Esophagus squamous epithelium (tissue), 5 donors: ENCODE data around the gene ZBTB8B. TPM values are rescaled to one million over a fixed set of nuclear protein-coding genes. Genes with fewer than 3 reads are reported as not detected.
"Not testable (repeated sequence)": the region's sequence is repeated elsewhere in the genome, so short reads cannot be mapped to it uniquely, and the experiment has no call there.

Source experiments
- DNase-seq: peaks from one replicate; lab custom pipeline; 2025; lab: John Stamatoyannopoulos, UW
- H3K27ac ChIP-seq, 4 donors: fragments of 200-600 bp; sonication (generic); one replicate each; pipeline ENCODE4 v1.5.1; 2016 to 2019; ENCODE audit warnings: mild to moderate bottlenecking in 1 of 4
- H3K27me3 ChIP-seq, 4 donors: fragments of 200-600 bp; sonication (generic); 1 replicate in 3 of 4; 2 replicates in 1 of 4; pipeline versions ENCODE4 v1.5.1 to v1.6.0; 2017 to 2021; ENCODE audit warnings: antibody characterized with exemption in 1 of 4
- H3K36me3 ChIP-seq, 3 donors: fragments of 200-600 bp; sonication (generic); one replicate each; pipeline ENCODE4 v1.5.1; 2016 to 2019
- H3K4me1 ChIP-seq, 3 donors: fragments of 200-600 bp; sonication (generic); one replicate each; pipeline ENCODE4 v1.5.1; 2017 to 2019
- H3K4me3 ChIP-seq, 4 donors: fragments of 200-600 bp; sonication (generic); 1 replicate in 3 of 4; 2 replicates in 1 of 4; pipeline ENCODE4 v1.5.1; 2016 to 2019; ENCODE audit warnings: mild to moderate bottlenecking in 2 of 4, moderate library complexity in 1 of 4
- H3K9me3 ChIP-seq, 3 donors: fragments of 200-600 bp; sonication (generic); one replicate each; pipeline ENCODE4 v1.5.1; 2016 to 2019
- CTCF ChIP-seq, 6 experiments: fragments of 450-650 bp in 4 of 6; fragments of 200-600 bp in 2 of 6; sonication (generic) in 2 of 6; IDR thresholded peaks; one replicate each; pipeline ENCODE4 v1.5.1; 2016 to 2019; ENCODE audit warnings: antibody characterized with exemption in 6 of 6, mild to moderate bottlenecking in 4 of 6, moderate library complexity in 4 of 6
- POLR2A ChIP-seq, 4 donors: fragments of 450-650 bp; IDR thresholded peaks; one replicate each; pipeline ENCODE4 v1.6.1; 2017; ENCODE audit warnings: antibody characterized with exemption in 4 of 4, mild to moderate bottlenecking in 4 of 4, moderate library complexity in 3 of 4
- WGBS, 2 donors: methylation state at CpG; one replicate each; pipeline ENCODE4 v1.1.5; 2018; 5-methylcytosine and 5-hydroxymethylcytosine counted together
- intact Hi-C: fragments of 100-400 bp; cut with DNase I; formaldehyde crosslinking; loops from one replicate; pipeline ENCODE4 v1.15.0; 2022
- total RNA-seq, 4 donors: library from RNA; depleted of rRNA; stranded (reverse); fragments of >200 nt; gene quantifications; one replicate each; pipeline ENCODE4 v1.1.0, GENCODE V29; 2016
- donor health status: DM: yes; HTN: yes; CAD: no.

Gene ZBTB8B
- total RNA-seq, 4 donors from 2014 or later, result not detected

GRCh38 chr1:32448773-32449456 is 16.0 kb upstream of the ZBTB8B start:
- H3K27ac ChIP-seq, result no peak overlapping the region
- WGBS, 2 donors, result 78 to 83% methylated on average over 9 to 12 of the region's 12 CpGs
- H3K4me3 ChIP-seq, result no peak overlapping the region
- no peaks in the 10 kb centered on the region for H3K36me3 ChIP-seq
- TF ChIP-seq POLR2A (IDR thresholded peaks at IDR 0.05), result no peak
- TF ChIP-seq CTCF (IDR thresholded peaks at IDR 0.05), result peak in 1 of 6 experiments; percentile 19
- H3K9me3 ChIP-seq, result peaks cover 0 to 11% (median 7%) of the 10 kb centered on the region in 3 donors
- no peaks in the 10 kb centered on the region for H3K4me1 ChIP-seq
- intact Hi-C loops, result no loop called here
- no peak for DNase-seq
- H3K27me3 ChIP-seq, result peaks cover 0 to 41% (median 0%) of the 10 kb centered on the region in 4 donors

DNA sequence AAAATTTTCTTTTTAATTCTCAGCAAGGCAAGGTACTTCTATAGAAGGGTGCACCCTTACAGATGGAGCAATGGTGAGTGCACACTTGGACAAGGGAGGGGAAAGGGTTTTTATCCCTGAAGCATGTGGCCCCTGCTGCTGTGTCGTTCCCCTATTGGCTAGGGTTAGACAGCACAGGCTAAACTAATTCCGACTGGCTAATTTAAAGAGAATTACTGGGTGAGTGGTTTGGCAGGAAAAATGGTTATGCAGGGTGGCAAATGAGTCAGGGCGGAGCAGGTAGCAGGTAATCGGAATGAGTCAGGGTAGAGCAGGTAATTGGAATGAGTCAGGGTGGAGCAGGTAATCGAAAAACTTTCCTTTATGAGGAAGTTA is 15.4 kb upstream of the ZBTB8B start:
- H3K4me1 ChIP-seq, DNase-seq, intact Hi-C loops, H3K27ac ChIP-seq, H3K36me3 ChIP-seq, H3K4me3 ChIP-seq: not testable (repeated sequence)
- Histone ChIP-seq H3K27me3 (peaks cover 0 to 41% (median 0%) of the 10 kb centered on the region in 4 donors), H3K9me3 (peaks cover 0 to 11% (median 7%) of the 10 kb centered on the region in 3 donors)
- WGBS, 2 donors, result 44 to 89% methylated on average over 5 of the region's 5 CpGs

GRCh38 chr1:32454726-32455125 is 10.1 kb upstream of the ZBTB8B start:
- TF ChIP-seq CTCF (IDR thresholded peaks at IDR 0.05), result no peak
- no peak for TF ChIP-seq POLR2A (IDR thresholded peaks at IDR 0.05)
- H3K4me3 ChIP-seq, result no peak overlapping the region
- H3K27ac ChIP-seq, result no peak overlapping the region
- H3K36me3 ChIP-seq, result no peaks in the 10 kb centered on the region
- no peaks in the 10 kb centered on the region for H3K4me1 ChIP-seq
- peaks cover 0 to 23% (median 0%) of the 10 kb centered on the region in 4 donors for H3K27me3 ChIP-seq
- peaks cover 0 to 20% (median 20%) of the 10 kb centered on the region in 3 donors for H3K9me3 ChIP-seq
- 40 to 43% methylated on average over 1 of the region's 1 CpG for WGBS, 2 donors
- no peak for DNase-seq
- intact Hi-C loops, result no loop called here

DNA sequence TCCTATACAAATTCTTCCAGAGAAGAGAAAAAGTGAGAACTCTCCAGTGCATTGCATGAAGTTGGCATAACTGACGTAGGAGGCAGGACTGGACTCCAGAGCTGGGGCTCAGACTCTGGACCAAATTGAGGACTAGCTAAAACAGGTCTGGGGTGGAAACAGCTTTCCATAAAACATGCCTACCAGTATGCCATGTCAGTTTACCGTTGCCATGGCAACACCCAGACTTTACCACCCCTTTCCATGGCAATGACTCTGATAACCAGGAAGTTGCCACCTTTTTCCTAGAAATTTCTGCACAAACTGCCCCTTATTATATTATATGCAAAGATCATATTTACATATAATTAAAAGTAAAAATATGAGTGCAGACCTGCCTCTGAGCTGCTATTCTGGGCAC is 8.9 kb upstream of the ZBTB8B start:
- TF ChIP-seq CTCF (IDR thresholded peaks at IDR 0.05) (no peak), POLR2A (IDR thresholded peaks at IDR 0.05) (no peak)
- Histone ChIP-seq H3K36me3 (no peaks in the 10 kb centered on the region), H3K9me3 (peaks cover 0 to 23% (median 21%) of the 10 kb centered on the region in 3 donors), H3K27ac (no peak overlapping the region), H3K4me1 (no peaks in the 10 kb centered on the region), H3K4me3 (no peak overlapping the region), H3K27me3 (peaks cover 0 to 22% (median 0%) of the 10 kb centered on the region in 4 donors)
- 76 to 100% methylated on average over 2 of the region's 2 CpGs for WGBS, 2 donors
- no peak for DNase-seq
- intact Hi-C loops, result no loop called here

DNA sequence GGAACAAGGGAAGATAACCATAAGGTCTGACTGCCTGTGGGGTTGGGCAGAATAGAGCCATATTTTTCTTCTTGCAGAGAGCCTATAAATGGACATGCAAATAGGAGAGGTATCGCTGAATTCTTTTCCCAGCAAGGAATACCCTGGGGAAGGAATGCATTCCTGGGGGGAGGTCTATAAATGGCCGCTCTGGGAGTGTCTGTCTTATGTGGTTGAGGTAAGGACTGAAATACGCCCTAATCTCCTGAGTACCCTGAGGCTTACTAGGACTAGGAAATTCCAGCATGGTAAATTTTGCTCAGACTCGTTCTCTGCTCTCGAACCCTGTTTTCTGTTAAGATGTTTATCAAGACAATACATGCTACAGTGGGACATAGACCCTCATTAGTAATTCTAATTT is 6.1 kb upstream of the ZBTB8B start:
- H3K4me3 ChIP-seq, H3K4me1 ChIP-seq, H3K27ac ChIP-seq, DNase-seq, intact Hi-C loops, H3K36me3 ChIP-seq: not testable (repeated sequence)
- Histone ChIP-seq H3K9me3 (peaks cover 0 to 23% (median 21%) of the 10 kb centered on the region in 3 donors), H3K27me3 (peaks cover 0 to 17% (median 0%) of the 10 kb centered on the region in 4 donors)
- WGBS, 2 donors, result 86 to 91% methylated on average over 5 of the region's 5 CpGs

GRCh38 chr1:32462977-32463376 is 1.9 kb upstream of the ZBTB8B start:
- DNase-seq, H3K36me3 ChIP-seq, H3K4me3 ChIP-seq, H3K27ac ChIP-seq, intact Hi-C loops: not testable (repeated sequence)
- peaks cover 14 to 19% (median 15%) of the 10 kb centered on the region in 3 donors for H3K4me1 ChIP-seq
- peaks cover 6 to 59% (median 10%) of the 10 kb centered on the region in 4 donors for H3K27me3 ChIP-seq
- H3K9me3 ChIP-seq, result peaks cover 0 to 21% (median 19%) of the 10 kb centered on the region in 3 donors
- 67 to 69% methylated on average over 2 of the region's 2 CpGs for WGBS, 2 donors
